ENCODE measurements around the gene COX6B1. TPM values are rescaled to one million over a fixed set of nuclear protein-coding genes. Genes with fewer than 3 reads are reported as not detected.

COX6B1 gene
- total RNA-seq, 1 experiment from 2014 or later, result 835 TPM

GRCh38 chr19:35622750-35623149 lies 25.4 kb upstream of the COX6B1 start:
- TSS peak; percentile 49 for BruUV-seq (replicated peaks)
- in situ Hi-C loops (cut with HindIII; ENCODE audit: low pct_unique_long_range_greater_than_20kb, low sequenced_read_pairs), result no loop called here
- Histone ChIP-seq H3K4me1 (ENCODE audit: control insufficient read depth, insufficient read depth, low read length) (no peaks in the 10 kb centered on the region), H3K27ac (ENCODE audit: low read length) (no peak overlapping the region), H3K4me3 (ENCODE audit: low read depth in 2 of 2, low read length in 2 of 2) (no peak overlapping the region), H3K36me3 (ENCODE audit: control insufficient read depth, insufficient read depth, low read length) (no peaks in the 10 kb centered on the region), H3K9me3 (ENCODE audit: control insufficient read depth, insufficient read depth, low read depth, low read length) (no peaks in the 10 kb centered on the region), H3K27me3 (ENCODE audit: control insufficient read depth, insufficient read depth, low read length) (no peaks in the 10 kb centered on the region)
- TF ChIP-seq TCF7L2 (IDR thresholded peaks at IDR 0.05; ENCODE audit: low read depth, low read length) (no peak), REST (IDR thresholded peaks at IDR 0.05; ENCODE audit: insufficient read depth in 1 of 2, low read depth in 2 of 2, low read length in 1 of 2) (no peak), POLR2AphosphoS5 (IDR thresholded peaks at IDR 0.05; ENCODE audit: low read depth, low read length) (no peak), SIN3A (IDR thresholded peaks at IDR 0.05; ENCODE audit: borderline replicate concordance, insufficient read depth, low read depth, low read length) (no peak), CTCF (IDR thresholded peaks at IDR 0.05) (no peak)
- no peak for DNase-seq (ENCODE audit: low read depth, low spot score)
- intact Hi-C loops (cut with micrococcal nuclease; ENCODE audit: unreplicated experiment), result no loop called here
- ATAC-seq, result no peak
- ChIA-PET CTCF (interaction anchor here (0.6 kb wide), 1 partner anchor 32 kb away, joined by 3 read pairs; no protein-coding TSS in a partner anchor), POLR2A (no interaction called here)

- ChIA-PET CTCF (interaction anchor here (0.7 kb wide), 1 partner anchor 45 kb away, joined by 4 read pairs; no protein-coding TSS in a partner anchor), POLR2A (interaction anchor here (0.6 kb wide), 2 partner anchors 207 to 309 kb away, joined by 4 read pairs; no protein-coding TSS in a partner anchor)
- no peak overlapping the region for H3K27ac ChIP-seq (ENCODE audit: low read length)
- BruUV-seq (replicated peaks), result no TSS peak
- intact Hi-C loops (cut with micrococcal nuclease; ENCODE audit: unreplicated experiment) (no loop called here), in situ Hi-C loops (cut with HindIII; ENCODE audit: low pct_unique_long_range_greater_than_20kb, low sequenced_read_pairs) (no loop called here)
- no peaks in the 10 kb centered on the region for H3K9me3 ChIP-seq (ENCODE audit: control insufficient read depth, insufficient read depth, low read depth, low read length)
- H3K27me3 ChIP-seq (ENCODE audit: control insufficient read depth, insufficient read depth, low read length), result no peaks in the 10 kb centered on the region
- no peak for DNase-seq (ENCODE audit: low read depth, low spot score)
- H3K4me1 ChIP-seq (ENCODE audit: control insufficient read depth, insufficient read depth, low read length), result no peaks in the 10 kb centered on the region
- ATAC-seq, result peak; percentile 11; the same call in 1 of the 2 replicates
- TF ChIP-seq REST (IDR thresholded peaks at IDR 0.05; ENCODE audit: insufficient read depth in 1 of 2, low read depth in 2 of 2, low read length in 1 of 2) (no peak), SIN3A (IDR thresholded peaks at IDR 0.05; ENCODE audit: borderline replicate concordance, insufficient read depth, low read depth, low read length) (no peak), TCF7L2 (IDR thresholded peaks at IDR 0.05; ENCODE audit: low read depth, low read length) (no peak), CTCF (IDR thresholded peaks at IDR 0.05) (no peak), POLR2AphosphoS5 (IDR thresholded peaks at IDR 0.05; ENCODE audit: low read depth, low read length) (no peak)
- no peaks in the 10 kb centered on the region for H3K36me3 ChIP-seq (ENCODE audit: control insufficient read depth, insufficient read depth, low read length)
- H3K4me3 ChIP-seq (ENCODE audit: low read depth in 2 of 2, low read length in 2 of 2), result no peak overlapping the region
Observed at GRCh38 chr19:35623327-35624010, 24.7 kb upstream of the COX6B1 start.

All from Panc1 (cell line).